T follicular helper cell (primary cell): ENCODE measurements around the gene USE1.

Experiments
- DNase-seq: peaks from one replicate; pipeline ENCODE4 v3.0.0-alpha.2; 2020; ENCODE audit warnings: low read depth

USE1 gene

DNA sequence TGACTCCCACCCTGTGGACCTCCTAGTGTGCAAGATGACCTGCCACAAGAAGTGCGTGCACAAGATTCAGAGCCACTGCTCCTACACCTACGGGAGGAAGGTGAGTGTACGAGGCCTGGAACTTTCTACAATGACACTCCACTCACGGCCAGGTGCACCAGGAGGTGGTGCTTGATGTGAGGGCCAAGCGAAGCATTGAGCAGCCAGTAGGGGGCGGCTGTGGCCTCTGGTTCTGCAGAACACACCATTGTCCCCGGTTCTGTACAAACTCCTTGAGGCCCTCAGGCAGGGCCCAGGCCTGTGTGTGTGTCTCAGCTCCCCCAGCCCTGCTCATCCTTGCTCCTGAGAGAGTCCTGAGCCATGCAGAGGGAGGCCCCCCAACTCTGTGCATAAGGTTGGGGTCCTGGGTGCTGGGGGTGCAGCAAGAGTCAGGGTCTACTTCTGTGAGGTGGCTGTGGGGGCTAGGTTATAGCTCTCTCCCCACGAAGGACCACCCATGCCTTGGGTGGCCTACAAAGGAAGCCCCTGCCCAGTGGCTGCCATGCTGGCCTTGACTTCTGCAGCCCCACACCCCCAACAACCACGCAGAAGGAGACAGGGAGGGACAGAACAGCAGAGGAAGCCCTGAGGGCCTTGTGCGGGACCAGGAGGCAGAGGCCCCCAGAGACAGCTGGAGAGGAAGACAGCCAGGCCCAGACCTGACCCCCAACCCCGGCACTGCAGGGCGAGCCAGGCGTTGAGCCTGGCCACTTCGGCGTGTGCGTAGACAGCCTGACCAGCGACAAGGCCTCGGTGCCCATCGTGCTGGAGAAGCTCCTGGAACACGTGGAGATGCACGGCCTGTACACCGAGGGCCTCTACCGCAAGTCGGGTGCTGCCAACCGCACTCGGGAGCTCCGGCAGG lies 9.7 kb upstream of the USE1 start:
- DNase-seq = peak; percentile 38

DNA sequence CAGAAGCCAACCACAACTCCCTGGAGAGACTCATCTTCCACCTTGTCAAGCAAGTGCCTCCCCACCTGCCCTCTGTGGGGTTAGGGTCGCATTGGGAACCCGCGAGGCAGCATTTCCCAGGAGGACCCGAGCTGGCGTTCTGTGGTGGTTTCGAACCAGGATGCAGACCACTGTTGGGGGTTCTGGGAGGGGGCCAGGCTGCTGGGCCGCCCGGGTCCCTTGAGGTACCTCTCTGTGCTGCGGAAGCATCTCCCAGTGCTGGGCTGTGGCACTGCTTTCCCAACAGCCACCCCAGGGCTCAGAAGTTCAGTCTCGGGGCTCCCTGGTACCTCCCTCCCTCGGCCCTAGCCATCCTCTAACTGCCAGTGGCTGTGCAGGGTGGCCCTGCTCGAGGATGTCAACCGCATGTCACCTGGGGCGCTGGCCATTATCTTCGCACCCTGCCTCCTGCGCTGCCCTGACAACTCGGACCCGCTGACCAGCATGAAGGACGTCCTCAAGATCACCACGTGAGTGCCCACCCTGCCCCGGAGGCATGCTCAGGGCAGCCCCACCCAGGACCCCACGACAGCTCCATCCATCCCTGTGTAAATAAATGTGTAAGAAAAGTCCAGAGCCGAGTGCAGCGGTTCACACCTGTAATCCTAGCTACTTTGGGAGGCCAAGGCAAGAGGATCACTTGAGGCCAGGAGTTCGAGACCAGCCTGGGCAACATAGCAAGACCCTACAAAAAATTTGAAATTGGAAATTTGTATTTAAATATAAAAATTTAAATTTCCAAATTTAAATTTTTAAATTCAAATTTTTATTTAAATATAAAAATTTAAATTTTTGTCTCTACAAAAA lies 8.2 kb upstream of the USE1 start:
- no peak for DNase-seq

DNA sequence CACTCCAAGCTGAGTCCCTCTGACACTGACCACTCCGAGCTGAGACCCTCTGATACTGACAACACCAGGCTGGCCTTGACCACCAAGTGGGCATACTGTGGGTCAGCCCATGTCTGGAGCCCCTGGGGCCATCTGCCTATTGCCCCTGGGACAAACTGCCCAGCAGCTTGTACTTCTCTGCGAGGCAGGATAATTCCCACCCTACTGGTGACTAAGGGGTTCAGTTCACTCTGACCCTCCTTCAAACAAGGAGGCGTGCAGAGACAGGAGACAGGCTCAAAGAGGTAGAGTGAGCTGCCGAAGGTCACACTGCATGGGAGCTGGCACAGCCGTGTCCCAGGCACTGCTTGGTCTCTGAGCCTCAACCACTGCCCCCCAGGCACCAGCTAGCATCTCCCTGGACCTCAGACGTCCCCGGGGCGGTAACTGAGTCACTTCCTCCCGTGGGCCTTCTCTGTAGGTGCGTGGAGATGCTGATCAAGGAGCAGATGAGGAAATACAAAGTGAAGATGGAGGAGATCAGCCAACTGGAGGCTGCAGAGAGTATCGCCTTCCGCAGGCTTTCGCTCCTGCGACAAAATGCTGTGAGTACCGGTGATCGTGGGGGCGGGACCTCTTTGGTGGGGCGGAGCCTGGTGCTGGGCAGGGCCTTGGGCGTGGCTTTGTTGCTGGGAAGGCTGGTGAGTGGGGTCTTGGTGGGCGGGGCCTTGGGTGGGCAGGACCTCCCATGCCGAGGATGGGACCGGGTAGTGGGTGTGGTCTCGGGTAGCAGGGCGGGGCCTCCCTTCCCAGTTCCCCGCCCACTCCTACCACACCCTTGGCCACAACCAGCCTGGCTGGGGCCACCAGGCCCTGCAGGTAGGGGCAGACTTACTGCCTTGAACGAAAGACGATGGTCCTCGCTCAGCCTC lies 5.8 kb upstream of the USE1 start:
- DNase-seq = no peak

DNA sequence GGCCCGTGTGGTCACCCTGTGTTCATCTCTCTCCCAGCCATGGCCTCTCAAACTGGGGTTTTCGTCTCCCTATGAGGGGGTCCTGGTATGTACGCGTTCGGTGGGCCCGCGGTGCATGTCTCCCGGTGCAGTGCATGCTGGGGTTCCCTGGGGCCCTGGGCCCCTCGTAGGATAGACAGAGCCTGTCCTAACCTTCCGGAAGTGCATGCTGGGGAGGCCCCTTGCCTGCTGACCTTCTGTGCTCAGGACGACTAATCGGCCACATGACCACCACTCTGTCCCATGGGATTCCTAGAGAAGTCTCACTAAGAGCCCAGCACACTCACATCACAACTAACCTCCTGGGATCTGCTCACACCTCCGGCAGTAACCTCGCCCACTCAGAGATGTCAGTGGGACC lies 4.9 kb upstream of the USE1 start:
- DNase-seq = no peak

DNA sequence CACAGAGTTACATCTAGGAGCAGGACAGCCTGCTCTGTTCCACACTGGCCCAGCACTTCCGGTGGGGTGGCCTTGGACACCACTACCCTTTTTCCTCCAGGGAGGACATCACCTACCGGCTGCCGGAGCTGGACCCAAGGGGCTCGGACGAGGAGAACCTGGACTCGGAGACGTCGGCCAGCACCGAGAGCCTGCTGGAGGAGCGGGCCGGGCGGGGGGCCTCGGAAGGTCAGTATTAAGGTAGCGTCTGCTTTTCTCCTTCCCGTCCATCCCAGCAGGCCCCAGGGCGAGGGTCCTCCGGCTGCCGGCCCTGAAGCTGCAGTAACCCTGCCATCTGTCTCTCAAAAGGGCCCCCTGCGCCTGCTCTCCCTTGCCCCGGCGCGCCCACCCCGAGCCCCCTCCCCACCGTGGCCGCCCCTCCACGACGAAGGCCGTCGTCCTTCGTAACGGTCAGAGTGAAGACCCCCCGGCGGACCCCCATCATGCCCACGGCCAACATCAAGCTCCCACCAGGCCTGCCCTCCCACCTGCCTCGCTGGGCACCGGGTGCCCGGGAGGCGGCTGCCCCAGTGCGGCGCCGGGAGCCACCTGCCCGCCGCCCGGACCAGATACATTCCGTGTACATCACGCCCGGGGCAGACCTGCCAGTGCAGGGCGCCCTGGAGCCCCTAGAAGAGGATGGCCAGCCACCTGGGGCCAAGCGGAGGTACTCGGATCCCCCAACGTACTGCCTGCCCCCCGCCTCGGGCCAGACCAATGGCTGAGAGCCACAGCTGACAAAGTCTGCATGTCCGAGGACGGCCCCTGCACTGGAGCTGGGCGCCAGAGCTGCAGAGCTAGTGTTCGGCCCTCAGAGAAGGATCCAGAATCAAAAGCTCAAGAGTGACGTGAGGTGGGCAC lies 3.4 kb upstream of the USE1 start:
- no peak for DNase-seq

DNA sequence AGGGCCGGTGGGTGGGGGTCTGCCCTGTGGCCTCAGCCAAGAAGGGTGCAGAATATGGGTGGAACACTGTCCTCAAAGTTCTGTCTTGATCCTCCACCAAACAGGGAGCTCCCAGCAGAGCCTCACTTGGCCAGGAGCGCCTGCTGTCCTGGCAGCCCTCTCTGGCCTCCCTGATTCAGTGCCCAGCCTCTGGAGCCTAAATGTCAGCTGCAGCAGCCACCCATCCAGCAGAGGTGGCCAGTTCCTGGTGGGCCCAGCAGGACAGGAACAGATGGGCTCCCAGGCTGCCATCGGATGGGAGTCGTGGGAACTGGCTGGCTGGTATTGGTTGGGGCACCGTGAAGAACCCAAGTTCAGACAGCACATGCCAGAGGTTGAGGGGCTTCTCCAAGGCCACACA lies 1.8 kb upstream of the USE1 start:
- no peak for DNase-seq

DNA sequence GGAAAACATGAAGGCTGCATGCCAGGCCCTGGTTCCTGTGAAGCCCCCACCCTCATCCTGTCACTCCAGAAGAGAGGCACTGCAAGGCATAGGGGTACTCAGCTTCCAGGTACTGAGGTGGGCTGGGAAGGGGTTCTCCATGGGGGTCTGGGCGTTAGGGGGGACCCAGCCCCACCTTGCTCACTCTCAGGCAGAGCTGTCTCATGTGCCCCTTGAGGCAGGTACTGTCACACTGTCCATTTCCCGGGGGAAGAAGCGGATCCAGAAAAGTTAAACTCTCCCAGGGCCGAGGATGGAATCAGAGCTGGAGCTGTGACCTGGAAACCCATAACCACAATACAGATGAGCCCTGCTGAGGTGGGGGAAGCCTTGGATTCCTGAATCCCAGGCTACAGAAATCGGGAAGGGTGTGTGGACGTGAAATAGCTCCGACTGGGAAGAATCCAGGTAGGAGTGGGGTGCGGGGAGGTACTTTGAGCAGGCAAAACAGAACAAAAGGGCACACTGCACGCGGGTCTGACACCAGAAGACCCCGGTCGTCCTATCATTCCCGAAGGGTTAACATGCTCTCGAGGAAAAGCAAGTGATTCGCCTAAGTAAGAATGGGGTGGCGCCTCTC lies 540 bp upstream of the USE1 start:
- DNase-seq = no peak

DNA sequence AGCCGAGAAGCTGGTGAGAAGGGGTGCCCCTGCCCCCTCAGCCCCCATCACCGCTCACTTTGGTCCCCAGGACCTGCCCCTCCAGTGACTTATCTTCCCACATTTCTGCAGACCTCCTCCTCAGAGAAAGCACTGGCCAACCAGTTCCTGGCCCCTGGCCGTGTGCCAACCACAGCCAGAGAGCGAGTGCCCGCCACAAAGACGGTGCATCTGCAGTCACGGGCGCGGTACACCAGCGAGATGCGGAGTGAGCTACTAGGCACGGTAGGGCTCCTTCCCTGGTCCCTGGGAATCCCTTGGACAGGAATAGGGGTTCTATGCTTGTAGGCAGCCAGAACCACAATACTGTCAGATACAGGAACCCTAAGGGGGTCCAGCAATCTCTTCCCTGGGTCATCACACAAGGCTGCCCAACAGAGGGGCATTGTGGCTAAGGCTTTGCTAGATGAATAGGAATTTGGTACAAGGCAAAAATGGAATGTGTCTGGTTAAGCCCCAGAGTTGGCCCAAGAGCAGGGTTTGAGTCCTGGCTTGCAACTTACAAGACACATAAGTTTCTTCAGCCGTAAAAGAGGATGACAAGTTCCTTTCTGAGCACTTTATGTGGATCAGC lies 1.0 kb downstream of the USE1 start:
- DNase-seq = no peak

DNA sequence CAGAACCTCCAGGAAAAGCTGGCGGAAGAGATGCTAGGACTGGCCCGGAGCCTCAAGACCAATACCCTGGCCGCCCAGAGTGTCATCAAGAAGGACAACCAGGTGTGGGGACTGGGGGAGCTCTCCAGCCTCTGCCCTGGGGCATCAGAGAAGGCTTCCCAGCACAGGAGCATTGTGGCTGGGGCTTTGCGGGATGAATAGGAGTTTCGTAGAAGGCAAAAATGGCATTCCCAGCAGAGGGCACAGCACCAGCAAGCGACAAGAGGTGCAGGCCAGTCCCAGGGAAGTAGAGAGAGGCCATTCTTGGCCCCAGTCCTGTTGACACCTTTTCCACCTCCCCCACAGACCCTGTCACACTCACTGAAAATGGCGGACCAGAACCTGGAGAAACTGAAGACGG lies 4.1 kb downstream of the USE1 start:
- DNase-seq = no peak

DNA sequence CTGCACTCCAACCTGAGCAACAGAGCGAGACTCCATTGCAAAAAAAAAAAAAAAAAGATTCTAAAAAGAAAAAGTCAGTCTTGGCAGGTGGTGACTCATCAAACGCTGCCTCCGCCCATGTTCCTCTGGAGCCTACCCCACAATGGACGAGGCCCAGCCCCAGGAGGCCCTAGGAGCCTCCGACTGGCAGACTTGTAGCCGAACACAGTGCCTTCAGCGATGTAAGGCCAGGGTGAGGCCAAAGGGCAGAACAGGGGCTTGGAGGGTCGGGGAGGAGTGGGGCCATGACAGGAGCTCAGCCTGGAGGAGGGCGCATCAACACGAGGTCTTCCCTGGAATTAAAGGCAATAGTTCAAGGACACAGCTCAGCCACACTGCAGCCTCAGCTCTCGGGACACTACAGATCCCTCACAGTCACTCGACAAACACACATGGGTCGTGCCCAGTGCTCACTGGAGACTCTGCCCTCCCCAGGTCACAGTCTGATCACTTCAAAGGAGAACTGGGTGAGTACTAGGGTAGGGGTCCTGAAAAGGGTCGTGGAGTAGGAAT lies 5.1 kb downstream of the USE1 start:
- DNase-seq = no peak

DNA sequence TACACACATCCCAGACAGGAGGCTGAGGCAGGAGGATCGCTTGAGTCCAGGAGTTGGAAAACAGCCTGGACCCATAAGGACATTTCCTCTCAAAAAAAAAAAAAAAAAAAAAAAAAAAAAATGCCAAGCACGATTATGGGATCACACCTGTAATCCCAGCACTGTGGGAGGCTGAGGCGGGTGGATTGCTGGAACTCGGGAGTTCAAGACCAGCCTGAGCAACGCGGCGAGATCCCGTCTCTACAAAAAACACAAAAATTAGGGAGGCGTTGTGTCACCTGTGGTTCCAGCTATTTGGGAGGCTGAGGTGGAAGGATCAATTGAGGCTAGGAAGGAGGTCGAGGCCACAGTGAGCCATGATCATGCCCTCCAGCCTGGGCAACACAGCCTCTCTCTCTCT lies 9.9 kb downstream of the USE1 start:
- DNase-seq = no peak

DNA sequence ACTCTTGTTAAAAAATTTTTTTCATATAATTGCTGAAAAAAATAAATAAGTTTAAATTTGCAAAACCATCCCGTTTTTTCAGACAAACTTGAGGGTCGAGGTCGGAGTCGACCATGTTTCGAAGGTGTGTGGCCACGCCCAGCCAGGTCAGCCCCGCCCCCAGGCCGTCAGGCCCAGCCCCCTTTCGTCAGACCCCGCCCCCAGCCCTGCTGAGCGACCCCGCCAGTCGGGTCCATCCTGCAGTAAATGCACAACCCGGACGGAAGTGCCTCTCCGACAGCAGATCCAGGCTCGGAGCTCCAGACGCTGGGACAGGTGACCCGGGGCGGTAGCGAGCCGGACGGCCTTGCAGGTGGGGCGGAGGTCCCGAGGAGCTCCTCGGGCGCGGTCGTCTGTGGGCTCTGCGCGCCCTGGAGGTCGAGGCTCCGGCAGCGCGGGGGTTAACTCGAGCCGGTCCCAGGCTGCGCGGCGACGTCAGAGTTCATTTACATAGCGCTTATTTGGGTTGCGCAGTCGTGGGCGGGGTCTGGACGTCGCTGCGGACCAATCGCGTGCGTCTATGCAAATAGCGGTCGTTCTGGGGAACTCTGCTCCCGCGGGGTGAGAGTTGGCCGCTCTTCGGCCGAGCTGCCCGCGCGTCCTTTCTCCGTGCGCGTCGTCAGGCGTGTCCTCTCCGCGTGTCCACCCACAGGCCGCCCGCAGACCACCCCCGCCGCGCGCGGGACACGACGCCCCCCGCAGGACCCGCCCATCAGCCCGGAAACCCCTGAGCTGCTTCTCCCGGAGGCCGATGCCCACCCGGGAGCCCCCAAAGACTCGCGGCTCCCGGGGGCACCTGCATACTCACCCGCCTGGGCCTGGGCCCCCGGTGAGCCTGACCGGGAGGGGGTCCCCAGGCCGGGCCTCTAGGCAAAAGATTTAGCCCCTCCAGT lies 11.1 kb downstream of the USE1 start, which contains the start of gene OCEL1:
OCEL1 (plus strand) TSS at position 225 of the 932 bp plus-strand sequence; CDS start at position 247, 22 bp downstream.
- DNase-seq = peak; percentile 96

DNA sequence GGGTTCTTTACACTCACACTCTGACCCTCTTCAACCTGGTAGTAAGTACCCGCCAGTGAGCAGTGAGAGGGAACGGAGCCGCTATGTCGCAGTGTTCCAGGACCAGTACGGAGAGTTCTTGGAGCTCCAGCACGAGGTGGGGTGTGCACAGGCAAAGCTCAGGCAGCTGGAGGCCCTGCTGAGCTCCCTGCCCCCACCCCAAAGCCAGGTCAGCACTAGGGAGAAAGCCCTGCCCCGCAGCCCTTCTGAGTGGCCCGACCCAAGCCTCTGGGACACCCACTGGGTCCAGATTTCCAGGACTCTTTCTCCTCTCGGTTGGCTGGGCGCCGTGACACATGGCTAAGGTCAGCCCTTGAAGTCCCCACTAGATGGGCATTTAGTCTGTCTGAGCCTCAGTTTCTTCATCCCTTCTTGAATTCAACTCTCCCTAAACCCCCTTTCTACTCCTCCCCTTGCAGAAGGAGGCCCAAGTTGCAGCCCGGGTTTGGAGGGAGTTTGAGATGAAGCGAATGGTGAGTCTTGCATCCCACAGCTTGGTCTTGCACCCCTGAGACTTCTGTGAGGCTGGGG lies 12.7 kb downstream of the USE1 start:
- no peak for DNase-seq

DNA sequence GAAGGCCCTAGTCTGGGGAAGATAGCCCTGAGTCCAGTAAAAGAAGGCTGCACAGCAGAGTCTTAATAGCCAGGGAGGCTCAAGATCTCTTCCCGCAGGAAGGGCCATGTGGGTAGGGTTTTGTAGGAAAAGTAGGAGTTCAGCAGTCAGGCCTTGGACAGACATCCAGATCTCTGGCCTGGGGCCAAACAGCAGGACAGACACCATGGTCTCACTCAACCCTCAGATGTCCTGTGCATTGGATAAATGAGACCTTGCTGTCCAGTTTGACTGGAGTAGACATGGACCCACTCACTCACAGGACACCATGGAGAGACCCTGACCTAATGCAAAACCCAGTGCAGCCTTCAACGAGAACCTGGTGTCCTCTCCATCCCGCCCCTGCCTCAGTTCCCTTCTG lies 14.7 kb downstream of the USE1 start:
- DNase-seq = no peak

DNA sequence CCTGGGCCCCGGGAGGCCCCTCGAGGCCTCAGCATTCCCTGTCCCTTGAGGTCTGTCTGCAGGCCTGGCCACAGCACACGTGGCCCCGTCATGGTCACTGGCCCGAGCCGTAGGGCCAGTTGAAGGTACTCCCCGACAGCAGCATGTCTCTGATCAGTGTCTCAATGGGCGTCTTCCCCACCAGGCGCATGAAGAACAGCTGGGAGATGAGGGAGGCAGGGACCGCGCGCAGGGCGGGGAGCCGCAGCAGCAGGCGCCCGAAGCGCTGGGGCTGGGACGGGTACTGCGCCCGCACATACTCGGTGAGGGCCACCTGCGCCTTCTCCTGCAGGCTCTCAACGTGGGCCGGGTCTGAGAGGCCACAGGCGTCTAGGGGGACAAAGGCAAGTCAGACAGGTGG lies 17.1 kb downstream of the USE1 start:
- DNase-seq = no peak

DNA sequence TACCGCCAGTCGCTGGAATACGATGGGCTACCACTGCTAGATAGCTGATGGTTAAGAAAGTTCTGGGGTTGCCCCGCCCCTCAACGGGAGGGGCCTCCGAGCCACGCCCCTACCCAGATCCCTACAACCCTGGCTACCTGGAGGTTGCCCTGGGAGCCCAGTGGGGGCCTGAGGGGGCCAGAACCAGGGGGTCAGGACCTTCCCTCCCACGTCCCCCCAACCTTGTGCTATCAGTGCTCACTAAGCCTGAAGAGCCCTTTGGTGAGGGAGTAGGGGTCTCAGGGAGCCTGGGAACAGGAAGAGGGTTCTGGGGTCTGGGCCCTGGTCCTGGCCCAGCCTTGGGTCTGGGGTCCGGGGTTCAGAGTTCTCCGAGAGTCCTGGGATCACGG lies 19.7 kb downstream of the USE1 start:
- peak; percentile 33 for DNase-seq

DNA sequence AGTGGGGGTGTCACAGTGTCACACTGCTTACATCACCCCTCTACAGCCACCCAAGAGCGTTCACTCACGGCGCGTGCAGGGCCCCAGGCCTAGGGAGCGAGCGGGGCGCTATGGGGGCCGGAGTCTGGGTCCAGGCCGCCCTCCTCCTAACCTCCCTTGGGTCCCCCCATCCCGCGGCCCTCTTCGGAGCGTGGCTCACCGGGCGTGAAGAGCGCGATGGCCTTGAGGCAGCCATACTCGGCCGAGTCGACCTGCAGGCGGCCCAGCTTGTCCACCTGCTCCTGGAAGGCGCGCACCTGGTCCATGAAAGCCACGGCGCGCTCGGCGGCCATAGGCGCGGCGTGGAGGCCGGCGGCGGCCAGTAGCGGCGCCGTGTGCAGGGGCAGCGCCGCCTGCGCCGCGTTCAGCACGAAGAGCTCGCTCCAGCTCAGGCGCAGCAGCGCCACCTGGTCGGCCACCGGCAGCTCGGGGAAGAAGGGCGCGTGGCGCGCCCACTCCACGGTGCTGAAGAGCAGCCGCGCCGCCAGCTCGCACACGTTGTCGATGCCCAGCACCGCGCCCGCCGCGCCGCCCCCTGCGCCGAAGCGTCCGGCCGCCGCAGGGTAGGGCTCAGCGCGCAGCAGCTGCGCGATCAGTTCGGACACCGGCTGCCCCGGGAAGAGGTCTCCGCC lies 20.3 kb downstream of the USE1 start:
- DNase-seq = peak; percentile 61
